Neural cell (in vitro differentiated cells): ENCODE data around the gene TMOD1. TPM values are rescaled to one million over a fixed set of nuclear protein-coding genes. Genes with fewer than 3 reads are reported as not detected.
"Not testable (repeated sequence)": the region's sequence is repeated elsewhere in the genome, so short reads cannot be mapped to it uniquely, and the experiment has no call there.

ENCODE experiments used
- H2AFZ ChIP-seq: fragments of 200-600, 300-800 bp; sonication (generic), shearing (Covaris generic); 2 replicates; pipeline ENCODE4 v1.6.0; 2014; ENCODE audit warnings: low read depth, mild to moderate bottlenecking, antibody characterized with exemption, low read length, moderate library complexity
- H3F3A ChIP-seq: fragments of 200-600 bp; shearing (Covaris generic); 2 replicates; pipeline ENCODE4 v1.6.1; 2016; ENCODE audit warnings: mild to moderate bottlenecking, moderate library complexity, mixed read lengths, antibody characterized with exemption, low read length; ENCODE audit not compliant: insufficient read depth, poor library complexity, severe bottlenecking
- H3K27ac ChIP-seq: fragments of 200-600, 300-800 bp; sonication (generic), shearing (Covaris generic); 2 replicates; pipeline ENCODE4 v1.5.1; 2014; ENCODE audit warnings: mild to moderate bottlenecking, low read length, moderate library complexity
- H3K27me3 ChIP-seq: fragments of 300-800, 200-600 bp; sonication (generic), shearing (Covaris generic); 2 replicates; pipeline ENCODE4 v1.6.0; 2014; ENCODE audit warnings: mild to moderate bottlenecking, low read depth, low read length, moderate library complexity; ENCODE audit not compliant: insufficient read depth
- H3K36me3 ChIP-seq: fragments of 300-800, 200-600 bp; sonication (generic), shearing (Covaris generic); 2 replicates; pipeline ENCODE4 v1.5.1; 2014; ENCODE audit warnings: mild to moderate bottlenecking, antibody characterized with exemption, low read length, moderate library complexity; ENCODE audit not compliant: insufficient read depth
- H3K4me2 ChIP-seq: fragments of 300-800, 200-600 bp; sonication (generic), shearing (Covaris generic); 2 replicates; pipeline ENCODE4 v1.6.0; 2014; ENCODE audit warnings: mild to moderate bottlenecking, low read length
- H3K4me3 ChIP-seq: fragments of 300-800, 200-600 bp; sonication (generic), shearing (Covaris generic); 2 replicates; pipeline ENCODE4 v1.5.1; 2014; ENCODE audit warnings: mild to moderate bottlenecking, low read length, moderate library complexity
- H3K79me2 ChIP-seq: fragments of 200-600 bp; shearing (Covaris generic); replicated peaks from 2 replicates; pipeline ENCODE4 v1.6.0; 2014; ENCODE audit warnings: mild to moderate bottlenecking, low read length, moderate library complexity; ENCODE audit not compliant: insufficient read depth
- H3K9ac ChIP-seq: fragments of 300-800, 200-600 bp; sonication (generic), shearing (Covaris generic); 2 replicates; pipeline ENCODE4 v1.6.1; 2016; ENCODE audit warnings: mild to moderate bottlenecking, low read length, mixed read lengths
- H3K9me2 ChIP-seq: fragments of 200-600 bp; shearing (Covaris generic); 2 replicates; pipeline ENCODE4 v1.6.1; 2016; ENCODE audit warnings: mild to moderate bottlenecking, low read length, mixed read lengths; ENCODE audit not compliant: insufficient read depth
- H3K9me3 ChIP-seq: fragments of 200-600, 300-800 bp; sonication (generic), shearing (Covaris generic); 2 replicates; pipeline ENCODE4 v1.6.1; 2016; ENCODE audit warnings: mild to moderate bottlenecking, mixed run types, low read length, moderate library complexity, mixed read lengths
- H4K20me1 ChIP-seq: fragments of 200-600 bp; shearing (Covaris generic); 2 replicates; pipeline ENCODE4 v1.6.1; 2016; ENCODE audit warnings: mild to moderate bottlenecking, mixed run types; ENCODE audit not compliant: insufficient read depth
- CTCF ChIP-seq: fragments of 450-650 bp; IDR thresholded peaks from 2 replicates; pipeline ENCODE4 v1.5.1; 2014; ENCODE audit warnings: antibody characterized with exemption, mild to moderate bottlenecking, moderate library complexity; ENCODE audit not compliant: poor library complexity, severe bottlenecking
- EP300 ChIP-seq: fragments of 450-650 bp; conservative IDR thresholded peaks from 2 replicates; pipeline ENCODE4 v1.6.1; 2014; ENCODE audit warnings: antibody characterized with exemption, mild to moderate bottlenecking, moderate library complexity; ENCODE audit not compliant: poor library complexity, severe bottlenecking
- EZH2 ChIP-seq: fragments of 200-600, 300-800 bp; shearing (Covaris generic), sonication (generic); IDR thresholded peaks from 2 replicates; pipeline ENCODE4 v1.6.1; 2014; ENCODE audit warnings: antibody characterized with exemption, low read length, borderline replicate concordance, mild to moderate bottlenecking; ENCODE audit not compliant: insufficient read depth, poor library complexity, severe bottlenecking
- MXI1 ChIP-seq: fragments of 450-650 bp; conservative IDR thresholded peaks from 2 replicates; pipeline ENCODE4 v1.6.1; 2014; ENCODE audit warnings: antibody characterized with exemption, mild to moderate bottlenecking; ENCODE audit not compliant: poor library complexity, severe bottlenecking
- POLR2AphosphoS5 ChIP-seq: IDR thresholded peaks from 2 replicates; pipeline ENCODE4 v1.6.1; 2012
- RAD21 ChIP-seq: fragments of 450-650 bp; conservative IDR thresholded peaks from 2 replicates; pipeline ENCODE4 v1.6.1; 2014; ENCODE audit warnings: antibody characterized with exemption, mild to moderate bottlenecking, moderate library complexity
- SMC3 ChIP-seq: fragments of 450-650 bp; conservative IDR thresholded peaks from 2 replicates; pipeline ENCODE4 v1.6.1; 2014; ENCODE audit warnings: antibody characterized with exemption, mild to moderate bottlenecking, moderate library complexity; ENCODE audit not compliant: poor library complexity
- TAF1 ChIP-seq: IDR thresholded peaks from 2 replicates; pipeline ENCODE4 v1.6.1; 2012; ENCODE audit warnings: low read depth
- polyA plus RNA-seq: library from polyadenylated mRNA; depleted of rRNA; stranded (reverse); fragments of >200 nt; gene quantifications from 2 replicates; pipeline ENCODE4 v1.2.3, GENCODE V29; 2014
- TF ChIP-seq, protein P1 (sequence below): IDR thresholded peaks from 2 replicates; pipeline ENCODE4 v1.6.1; 2012; ENCODE audit warnings: borderline replicate concordance

The TMOD1 gene
- polyA plus RNA-seq, 1 donor from 2014 or later: 0.17 TPM

- Histone ChIP-seq H3K79me2 (no peaks in the 10 kb centered on the region), H2AFZ (no peak overlapping the region), H3F3A (no peaks in the 10 kb centered on the region), H3K36me3 (peaks cover 3% of the 10 kb centered on the region), H3K9me3 (peaks cover 4% of the 10 kb centered on the region), H3K4me2 (no peak overlapping the region), H4K20me1 (no peaks in the 10 kb centered on the region), H3K4me3 (no peak overlapping the region), H3K9ac (no peak overlapping the region), H3K9me2 (no peaks in the 10 kb centered on the region), H3K27me3 (no peaks in the 10 kb centered on the region), H3K27ac (no peak overlapping the region)
- no peak for TF ChIP-seq SMC3
- no peak for TF ChIP-seq POLR2AphosphoS5
- TF ChIP-seq CTCF: no peak
- TF ChIP-seq EZH2: no peak
- TF ChIP-seq MXI1: no peak
- TF ChIP-seq TAF1: no peak
- TF ChIP-seq, protein P1, sequence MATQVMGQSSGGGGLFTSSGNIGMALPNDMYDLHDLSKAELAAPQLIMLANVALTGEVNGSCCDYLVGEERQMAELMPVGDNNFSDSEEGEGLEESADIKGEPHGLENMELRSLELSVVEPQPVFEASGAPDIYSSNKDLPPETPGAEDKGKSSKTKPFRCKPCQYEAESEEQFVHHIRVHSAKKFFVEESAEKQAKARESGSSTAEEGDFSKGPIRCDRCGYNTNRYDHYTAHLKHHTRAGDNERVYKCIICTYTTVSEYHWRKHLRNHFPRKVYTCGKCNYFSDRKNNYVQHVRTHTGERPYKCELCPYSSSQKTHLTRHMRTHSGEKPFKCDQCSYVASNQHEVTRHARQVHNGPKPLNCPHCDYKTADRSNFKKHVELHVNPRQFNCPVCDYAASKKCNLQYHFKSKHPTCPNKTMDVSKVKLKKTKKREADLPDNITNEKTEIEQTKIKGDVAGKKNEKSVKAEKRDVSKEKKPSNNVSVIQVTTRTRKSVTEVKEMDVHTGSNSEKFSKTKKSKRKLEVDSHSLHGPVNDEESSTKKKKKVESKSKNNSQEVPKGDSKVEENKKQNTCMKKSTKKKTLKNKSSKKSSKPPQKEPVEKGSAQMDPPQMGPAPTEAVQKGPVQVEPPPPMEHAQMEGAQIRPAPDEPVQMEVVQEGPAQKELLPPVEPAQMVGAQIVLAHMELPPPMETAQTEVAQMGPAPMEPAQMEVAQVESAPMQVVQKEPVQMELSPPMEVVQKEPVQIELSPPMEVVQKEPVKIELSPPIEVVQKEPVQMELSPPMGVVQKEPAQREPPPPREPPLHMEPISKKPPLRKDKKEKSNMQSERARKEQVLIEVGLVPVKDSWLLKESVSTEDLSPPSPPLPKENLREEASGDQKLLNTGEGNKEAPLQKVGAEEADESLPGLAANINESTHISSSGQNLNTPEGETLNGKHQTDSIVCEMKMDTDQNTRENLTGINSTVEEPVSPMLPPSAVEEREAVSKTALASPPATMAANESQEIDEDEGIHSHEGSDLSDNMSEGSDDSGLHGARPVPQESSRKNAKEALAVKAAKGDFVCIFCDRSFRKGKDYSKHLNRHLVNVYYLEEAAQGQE: no peak
- TF ChIP-seq EP300: no peak
- TF ChIP-seq RAD21: no peak
Measured at GRCh38 chr9:97617939-97618416, 116.5 kb downstream of the TMOD1 start.

- not testable (repeated sequence) for H3K4me2 ChIP-seq, H2AFZ ChIP-seq, H3K36me3 ChIP-seq, H3K9me3 ChIP-seq, H3K27me3 ChIP-seq, H3K9me2 ChIP-seq, H3K4me3 ChIP-seq, H3K27ac ChIP-seq, H3F3A ChIP-seq, H3K9ac ChIP-seq, H3K79me2 ChIP-seq, H4K20me1 ChIP-seq
Measured at GRCh38 chr9:97620063-97620462, 118.6 kb downstream of the TMOD1 start.

DNA sequence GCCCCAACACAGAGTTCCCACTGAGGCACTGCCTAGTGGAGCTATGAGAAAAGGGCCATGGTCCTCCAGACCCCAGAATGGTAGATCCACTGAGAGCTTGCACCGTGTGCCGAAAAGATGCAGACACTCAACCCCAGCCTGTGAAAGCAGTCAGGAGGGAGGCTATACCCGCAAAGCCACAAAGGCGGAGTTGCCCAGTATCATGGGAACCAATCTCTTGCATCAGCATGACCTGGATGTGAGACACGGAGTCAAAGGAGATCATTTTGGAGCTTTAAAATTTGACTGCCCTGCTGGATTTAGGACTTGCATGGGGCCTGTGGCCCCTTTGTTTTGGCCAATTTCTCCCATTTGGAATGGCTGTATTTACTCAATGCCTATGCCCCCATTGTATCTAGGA is 121.0 kb downstream of the TMOD1 start:
- H3K4me2 ChIP-seq, H3K27me3 ChIP-seq, H3K27ac ChIP-seq, H4K20me1 ChIP-seq, H3K9ac ChIP-seq, H3K9me3 ChIP-seq, H2AFZ ChIP-seq, H3F3A ChIP-seq, H3K36me3 ChIP-seq, H3K9me2 ChIP-seq, H3K4me3 ChIP-seq: not testable (repeated sequence)
- peaks cover 17% of the 10 kb centered on the region for H3K79me2 ChIP-seq
